GM19455 (cell line): ENCODE measurements around the gene SPATA7.

ENCODE experiments used
- ATAC-seq: cut with Tn5 transposase; IDR thresholded peaks from one replicate; pipeline ENCODE4 v1.9.1; 2021; ENCODE audit not compliant: unreplicated experiment

The SPATA7 gene

DNA sequence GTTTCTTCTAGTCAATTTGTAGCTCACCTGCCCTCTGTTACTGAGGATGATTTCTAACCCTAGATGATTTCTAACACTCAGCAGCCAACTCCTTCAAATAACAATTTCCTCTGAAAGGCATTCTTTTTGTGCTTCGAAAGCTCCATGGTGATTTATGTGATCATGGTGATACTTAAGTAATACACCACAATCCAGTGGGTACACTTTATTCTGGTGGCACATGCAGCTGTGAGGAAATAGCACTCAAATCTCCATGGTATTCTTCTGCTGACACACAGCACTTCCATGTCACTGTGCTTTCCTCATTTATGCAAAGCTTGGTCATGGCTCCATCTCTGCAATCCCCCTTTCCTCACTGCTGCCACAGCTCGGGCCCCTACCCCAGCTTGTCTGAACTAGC, 95.6 kb downstream of the SPATA7 start:
- no peak for ATAC-seq

DNA sequence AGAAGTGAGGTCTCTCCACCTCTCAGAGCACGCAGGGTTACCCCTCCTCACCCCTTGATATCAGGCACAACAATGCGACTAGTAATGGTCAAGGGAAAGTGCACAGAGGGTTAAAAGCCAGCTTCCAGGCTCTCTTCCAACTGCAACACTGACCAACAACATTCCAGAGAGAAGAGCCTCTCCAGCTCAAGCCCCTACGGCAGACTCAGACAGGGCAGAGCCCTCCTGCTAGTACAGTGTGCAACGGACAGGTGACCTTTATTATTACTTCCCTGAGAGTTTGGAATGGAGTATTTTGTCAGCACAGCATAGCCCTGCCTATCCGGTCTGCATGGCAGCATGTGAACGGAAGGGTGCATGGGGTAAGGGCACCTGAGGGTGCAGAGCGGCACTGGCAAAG, 96.3 kb downstream of the SPATA7 start:
- no peak for ATAC-seq

DNA sequence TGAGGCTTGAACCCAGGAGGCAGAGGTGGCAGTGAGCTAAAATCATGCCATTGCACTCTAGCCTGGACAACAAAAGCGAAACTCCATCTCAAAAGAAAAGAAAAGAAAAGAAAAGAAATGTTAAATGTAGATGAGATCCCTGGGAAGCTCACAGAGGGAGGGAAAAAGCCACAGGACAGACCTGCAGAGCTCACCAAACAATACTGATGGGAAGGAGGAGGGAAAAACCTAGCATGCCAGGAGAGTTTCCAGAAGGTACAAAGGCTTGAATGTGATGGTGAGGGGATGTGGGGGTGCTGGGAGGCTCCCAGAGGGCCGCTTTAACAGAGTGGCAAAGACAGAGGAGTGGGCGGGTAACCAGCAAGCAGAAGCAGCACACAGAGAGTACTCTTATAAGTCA, 97.1 kb downstream of the SPATA7 start:
- ATAC-seq: no peak
